Osteocyte (in vitro differentiated cells): ENCODE measurements around the gene SAP25. TPM values are rescaled to one million over a fixed set of nuclear protein-coding genes. Genes with fewer than 3 reads are reported as not detected.

Experiments used
- DNase-seq: peaks from one replicate; pipeline ENCODE4 v3.0.0; 2021; ENCODE audit warnings: mixed read lengths; ENCODE audit not compliant: unreplicated experiment; ENCODE audit errors: extremely low spot score
- H3K27ac Mint-ChIP-seq: one replicate; pipeline ENCODE4 v1.8.0; 2021; ENCODE audit warnings: mild to moderate bottlenecking, mixed read lengths; ENCODE audit not compliant: unreplicated experiment
- H3K27me3 Mint-ChIP-seq: one replicate; pipeline ENCODE4 v1.8.0; 2021; ENCODE audit warnings: mixed read lengths; ENCODE audit not compliant: unreplicated experiment
- H3K36me3 Mint-ChIP-seq: one replicate; pipeline ENCODE4 v1.8.0; 2021; ENCODE audit warnings: mixed read lengths; ENCODE audit not compliant: unreplicated experiment
- H3K4me1 Mint-ChIP-seq: one replicate; pipeline ENCODE4 v1.8.0; 2021; ENCODE audit warnings: mixed read lengths; ENCODE audit not compliant: unreplicated experiment
- H3K4me3 Mint-ChIP-seq: one replicate; pipeline ENCODE4 v1.8.0; 2021; ENCODE audit warnings: mild to moderate bottlenecking, moderate library complexity, mixed read lengths; ENCODE audit not compliant: unreplicated experiment
- H3K9me3 Mint-ChIP-seq: one replicate; pipeline ENCODE4 v1.8.0; 2021; ENCODE audit warnings: mixed read lengths; ENCODE audit not compliant: unreplicated experiment
- CTCF ChIP-seq: fragments of 200-600 bp; sonication (generic); IDR thresholded peaks from 2 replicates; pipeline ENCODE4 v1.5.0; 2021; ENCODE audit warnings: antibody characterized with exemption, mild to moderate bottlenecking, moderate library complexity
- total RNA-seq: library from RNA; stranded (reverse); gene quantifications from 2 replicates; pipeline ENCODE4 v1.2.1, GENCODE V29; 2021

The SAP25 gene
- total RNA-seq, 1 donor from 2014 or later, result 1.5 TPM

GRCh38 chr7:100570954-100571828 is 2.5 kb downstream of the SAP25 start:
- H3K27me3 Mint-ChIP-seq, result no peaks in the 10 kb centered on the region
- DNase-seq, result no peak
- no peak for TF ChIP-seq CTCF
- peaks cover 17% of the 10 kb centered on the region for H3K4me1 Mint-ChIP-seq
- H3K36me3 Mint-ChIP-seq, result peaks cover 3% of the 10 kb centered on the region
- no peak overlapping the region for H3K4me3 Mint-ChIP-seq
- H3K27ac Mint-ChIP-seq, result no peak overlapping the region
- no peaks in the 10 kb centered on the region for H3K9me3 Mint-ChIP-seq

- peak; percentile 29 for TF ChIP-seq CTCF
- Mint-ChIP-seq H3K4me3 (no peak overlapping the region), H3K27me3 (no peaks in the 10 kb centered on the region), H3K36me3 (no peaks in the 10 kb centered on the region), H3K27ac (no peak overlapping the region), H3K9me3 (no peaks in the 10 kb centered on the region), H3K4me1 (peaks cover 17% of the 10 kb centered on the region)
- DNase-seq, result no peak
These were observed 4.5 kb downstream of the SAP25 start for GRCh38 chr7:100568896-100569844.

GRCh38 chr7:100568176-100568895 is 5.4 kb downstream of the SAP25 start:
- H3K9me3 Mint-ChIP-seq, result no peaks in the 10 kb centered on the region
- H3K36me3 Mint-ChIP-seq, result no peaks in the 10 kb centered on the region
- H3K27me3 Mint-ChIP-seq, result no peaks in the 10 kb centered on the region
- no peak for TF ChIP-seq CTCF
- H3K4me1 Mint-ChIP-seq, result peaks cover 19% of the 10 kb centered on the region
- H3K4me3 Mint-ChIP-seq, result no peak overlapping the region
- DNase-seq, result no peak
- H3K27ac Mint-ChIP-seq, result no peak overlapping the region

- Mint-ChIP-seq H3K27ac (no peak overlapping the region), H3K9me3 (no peaks in the 10 kb centered on the region), H3K4me3 (no peak overlapping the region), H3K27me3 (no peaks in the 10 kb centered on the region), H3K4me1 (peaks cover 19% of the 10 kb centered on the region), H3K36me3 (no peaks in the 10 kb centered on the region)
- TF ChIP-seq CTCF, result no peak
- DNase-seq, result no peak
These were observed 5.9 kb downstream of the SAP25 start for GRCh38 chr7:100567751-100568175.
